GM12873 (cell line): Measurements from ENCODE around the gene PBLD.

Experiments used
- CTCF ChIP-seq: IDR thresholded peaks from 2 replicates; pipeline ENCODE4 v1.5.1; 2012; ENCODE audit warnings: low read depth, mild to moderate bottlenecking, moderate library complexity, low read length, control low read depth; ENCODE audit not compliant: insufficient read depth; ENCODE audit errors: missing control alignments

PBLD gene

GRCh38 chr10:68329506-68329861, 3.2 kb downstream of the PBLD start:
- TF ChIP-seq CTCF: no peak

GRCh38 chr10:68327889-68328786, 4.6 kb downstream of the PBLD start:
- TF ChIP-seq CTCF: no peak

- TF ChIP-seq CTCF: no peak
Measured at GRCh38 chr10:68318331-68319059, 14.2 kb downstream of the PBLD start.

- TF ChIP-seq CTCF: no peak
Measured at GRCh38 chr10:68315582-68315981, 17.1 kb downstream of the PBLD start.

- TF ChIP-seq CTCF: no peak
Measured at GRCh38 chr10:68310531-68310930, 22.2 kb downstream of the PBLD start.

GRCh38 chr10:68305854-68306253, 26.9 kb downstream of the PBLD start:
- TF ChIP-seq CTCF: no peak

- no peak for TF ChIP-seq CTCF
Measured at GRCh38 chr10:68303849-68304412, 28.8 kb downstream of the PBLD start.
